ENCODE measurements around the gene SH3BGRL3. TPM values are rescaled to one million over a fixed set of nuclear protein-coding genes. Genes with fewer than 3 reads are reported as not detected.
"Not testable (repeated sequence)": the region's sequence is repeated elsewhere in the genome, so short reads cannot be mapped to it uniquely, and the experiment has no call there.

Gene SH3BGRL3
- total RNA-seq, 2 experiments from 2014 or later = 309 to 316 TPM

DNA sequence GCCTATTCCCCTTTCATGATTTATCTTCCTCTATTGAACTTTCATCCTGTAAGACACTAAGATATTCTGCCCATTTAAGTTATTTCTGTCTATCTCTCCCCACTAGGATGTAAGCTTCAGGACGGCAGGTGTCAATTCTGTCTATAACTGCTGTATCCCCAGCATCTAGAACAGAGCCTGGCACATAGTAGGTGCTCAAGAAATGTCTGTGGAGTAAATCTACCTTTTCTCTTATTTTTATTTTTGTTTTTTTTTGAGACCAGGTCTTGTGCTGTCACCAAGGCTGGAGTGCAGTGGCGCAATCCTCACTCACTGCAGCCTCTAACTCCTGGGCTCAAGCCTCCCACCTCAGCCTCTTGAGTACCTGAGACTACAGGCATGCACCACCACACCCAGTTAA, 43.5 kb downstream of the SH3BGRL3 start:
- no peaks in the 10 kb centered on the region for H3K9me3 Mint-ChIP-seq
- peaks cover 37% of the 10 kb centered on the region for H3K4me1 Mint-ChIP-seq (ENCODE audit: low read depth)
- no peak for ATAC-seq
- DNase-seq = no peak
- no peak overlapping the region for H3K4me3 Mint-ChIP-seq
- TF ChIP-seq, protein P1, sequence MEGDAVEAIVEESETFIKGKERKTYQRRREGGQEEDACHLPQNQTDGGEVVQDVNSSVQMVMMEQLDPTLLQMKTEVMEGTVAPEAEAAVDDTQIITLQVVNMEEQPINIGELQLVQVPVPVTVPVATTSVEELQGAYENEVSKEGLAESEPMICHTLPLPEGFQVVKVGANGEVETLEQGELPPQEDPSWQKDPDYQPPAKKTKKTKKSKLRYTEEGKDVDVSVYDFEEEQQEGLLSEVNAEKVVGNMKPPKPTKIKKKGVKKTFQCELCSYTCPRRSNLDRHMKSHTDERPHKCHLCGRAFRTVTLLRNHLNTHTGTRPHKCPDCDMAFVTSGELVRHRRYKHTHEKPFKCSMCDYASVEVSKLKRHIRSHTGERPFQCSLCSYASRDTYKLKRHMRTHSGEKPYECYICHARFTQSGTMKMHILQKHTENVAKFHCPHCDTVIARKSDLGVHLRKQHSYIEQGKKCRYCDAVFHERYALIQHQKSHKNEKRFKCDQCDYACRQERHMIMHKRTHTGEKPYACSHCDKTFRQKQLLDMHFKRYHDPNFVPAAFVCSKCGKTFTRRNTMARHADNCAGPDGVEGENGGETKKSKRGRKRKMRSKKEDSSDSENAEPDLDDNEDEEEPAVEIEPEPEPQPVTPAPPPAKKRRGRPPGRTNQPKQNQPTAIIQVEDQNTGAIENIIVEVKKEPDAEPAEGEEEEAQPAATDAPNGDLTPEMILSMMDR (IDR thresholded peaks at IDR 0.05) = no peak
- ChIA-PET CTCF (interaction anchor here (1.5 to 15.0 kb wide), 7 partner anchors 15 to 153 kb away, joined by 3 to 282 read pairs (median 37); partner anchors contain the start of genes SH3BGRL3, UBXN11, ZNF593 and ZNF593OS), POLR2A (interaction anchor here (0.7 to 11.3 kb wide), 2 partner anchors 39 to 40 kb away, joined by 3 to 284 read pairs; partner anchors contain the start of gene SH3BGRL3)
- peak overlapping the region; percentile 60 for H3K27ac Mint-ChIP-seq
- peaks cover 45% of the 10 kb centered on the region for H3K36me3 Mint-ChIP-seq (ENCODE audit: low read depth)
- intact Hi-C loops (cut with micrococcal nuclease) = no loop called here
- H3K27me3 Mint-ChIP-seq = no peaks in the 10 kb centered on the region

DNA sequence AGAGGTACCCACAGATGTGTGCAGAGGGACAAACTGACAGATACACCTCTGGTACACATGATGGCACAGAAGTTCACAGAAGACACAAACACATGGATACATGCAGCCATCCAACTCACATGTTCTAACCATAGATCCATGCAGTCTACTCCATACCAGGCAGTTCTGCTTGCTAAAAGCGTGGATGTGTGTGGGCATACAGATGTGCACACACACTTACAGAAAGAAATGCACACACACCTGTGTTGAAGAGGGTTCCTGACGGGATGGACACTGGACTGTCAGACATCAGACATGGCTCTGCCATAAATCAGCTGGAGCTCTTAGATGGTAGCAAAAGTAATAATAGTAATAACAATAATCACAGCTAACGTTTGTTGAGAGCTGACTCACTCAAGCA, 44.7 kb downstream of the SH3BGRL3 start:
- ChIA-PET CTCF (interaction anchor here (1.0 to 15.0 kb wide), 5 partner anchors 36 to 93 kb away, joined by 3 to 282 read pairs (median 4); partner anchors contain the start of genes CEP85 and SH3BGRL3), POLR2A (no interaction called here)
- intact Hi-C loops (cut with micrococcal nuclease) = no loop called here
- H3K4me1 Mint-ChIP-seq (ENCODE audit: low read depth) = peaks cover 35% of the 10 kb centered on the region
- TF ChIP-seq, protein P1 (IDR thresholded peaks at IDR 0.05) = no peak
- H3K36me3 Mint-ChIP-seq (ENCODE audit: low read depth) = peaks cover 34% of the 10 kb centered on the region
- peak overlapping the region; percentile 28 for H3K27ac Mint-ChIP-seq
- no peak for DNase-seq
- no peak for ATAC-seq
- no peaks in the 10 kb centered on the region for H3K27me3 Mint-ChIP-seq
- no peaks in the 10 kb centered on the region for H3K9me3 Mint-ChIP-seq
- no peak overlapping the region for H3K4me3 Mint-ChIP-seq

DNA sequence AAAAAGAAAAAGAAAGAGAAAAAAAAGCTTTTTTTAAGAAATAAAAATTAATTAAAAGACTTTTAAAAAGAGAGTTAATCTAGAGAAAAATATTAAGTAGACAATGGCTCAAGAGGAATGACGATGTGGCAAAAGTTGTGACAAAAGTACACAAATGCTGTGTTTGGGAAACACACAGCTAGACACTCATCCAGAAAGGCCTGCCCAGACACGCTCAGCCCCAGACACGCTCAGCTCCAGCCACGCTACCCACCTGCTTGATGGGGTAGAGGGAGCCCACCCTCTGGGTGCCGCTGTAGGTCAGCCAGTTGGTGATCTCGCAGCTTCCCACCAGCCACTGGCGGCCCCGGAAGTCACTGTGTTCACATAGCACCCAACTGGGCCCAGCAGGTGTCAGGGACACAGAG, 48.1 kb downstream of the SH3BGRL3 start:
- TF ChIP-seq, protein P1 (IDR thresholded peaks at IDR 0.05) = no peak
- no peak overlapping the region for H3K27ac Mint-ChIP-seq
- intact Hi-C loops (cut with micrococcal nuclease) = no loop called here
- POLR2A ChIA-PET = interaction anchor here (0.6 kb wide), 1 partner anchor 1325 kb away, joined by 4 read pairs; no protein-coding TSS in a partner anchor
- peaks cover 6% of the 10 kb centered on the region for H3K4me1 Mint-ChIP-seq (ENCODE audit: low read depth)
- CTCF ChIA-PET = interaction anchor here (1.0 to 15.0 kb wide), 5 partner anchors 34 to 89 kb away, joined by 3 to 282 read pairs (median 4); partner anchors contain the start of gene SH3BGRL3
- H3K4me3 Mint-ChIP-seq = no peak overlapping the region
- H3K36me3 Mint-ChIP-seq (ENCODE audit: low read depth) = peaks cover 8% of the 10 kb centered on the region
- H3K27me3 Mint-ChIP-seq = no peaks in the 10 kb centered on the region
- DNase-seq (peak; percentile 23), ATAC-seq (no peak)
- H3K9me3 Mint-ChIP-seq = no peaks in the 10 kb centered on the region

DNA sequence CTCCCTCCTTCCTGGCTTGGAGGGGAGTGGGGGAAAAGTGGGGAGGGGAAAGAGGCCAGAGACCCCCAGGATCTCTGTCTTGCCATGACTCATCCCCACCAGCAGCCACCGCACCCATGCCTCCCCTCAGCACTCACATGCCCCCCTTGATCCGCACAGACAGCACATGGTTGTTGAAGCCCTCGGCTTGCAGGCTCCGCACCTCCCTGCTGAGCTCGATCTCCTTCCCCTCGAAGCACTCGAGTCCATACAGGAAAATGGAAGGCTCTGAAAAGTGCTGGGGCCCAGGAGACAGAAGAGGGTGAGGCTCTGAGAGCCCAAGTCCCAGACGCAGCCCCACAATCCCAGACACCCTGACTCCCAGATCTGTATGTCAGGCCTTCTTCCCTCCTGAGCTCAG, 48.7 kb downstream of the SH3BGRL3 start:
- peaks cover 2% of the 10 kb centered on the region for H3K36me3 Mint-ChIP-seq (ENCODE audit: low read depth)
- DNase-seq (no peak), ATAC-seq (no peak)
- no peaks in the 10 kb centered on the region for H3K9me3 Mint-ChIP-seq
- CTCF ChIA-PET = interaction anchor here (0.7 to 15.0 kb wide), 4 partner anchors 34 to 88 kb away, joined by 3 to 282 read pairs (median 6); partner anchors contain the start of gene SH3BGRL3
- intact Hi-C loops (cut with micrococcal nuclease) = no loop called here
- POLR2A ChIA-PET = interaction anchor here (1.7 kb wide), 1 partner anchor 53 kb away, joined by 3 read pairs; no protein-coding TSS in a partner anchor
- no peak overlapping the region for H3K4me3 Mint-ChIP-seq
- no peak overlapping the region for H3K27ac Mint-ChIP-seq
- H3K4me1 Mint-ChIP-seq (ENCODE audit: low read depth) = peaks cover 2% of the 10 kb centered on the region
- TF ChIP-seq, protein P1 (IDR thresholded peaks at IDR 0.05) = no peak
- no peaks in the 10 kb centered on the region for H3K27me3 Mint-ChIP-seq

DNA sequence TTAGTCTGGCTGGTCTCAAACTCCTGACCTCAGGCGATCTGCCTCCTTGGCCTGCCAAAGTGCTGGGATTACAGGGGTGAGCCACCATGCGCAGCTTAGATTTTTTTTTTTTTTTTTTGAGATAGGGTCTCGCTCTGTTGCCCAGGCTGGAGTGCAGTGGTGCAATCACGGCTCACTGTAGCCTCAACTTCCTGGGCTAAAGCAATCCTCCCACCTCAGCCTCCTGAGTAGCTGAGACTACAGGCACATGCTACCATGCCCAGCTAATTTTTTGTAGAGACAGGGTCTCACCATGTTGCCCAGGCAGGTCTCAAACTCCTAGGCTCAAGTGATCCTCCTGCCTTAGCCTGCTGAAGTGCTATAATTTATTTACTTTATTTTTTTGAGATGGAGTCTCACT, 49.5 kb downstream of the SH3BGRL3 start:
- intact Hi-C loops (cut with micrococcal nuclease); H3K27ac Mint-ChIP-seq; H3K36me3 Mint-ChIP-seq (ENCODE audit: low read depth); DNase-seq; H3K4me3 Mint-ChIP-seq; H3K27me3 Mint-ChIP-seq; H3K4me1 Mint-ChIP-seq (ENCODE audit: low read depth); ATAC-seq; H3K9me3 Mint-ChIP-seq: not testable (repeated sequence)
- ChIA-PET CTCF (interaction anchor here (1.0 to 1.6 kb wide), 5 partner anchors 8 to 97 kb away, joined by 3 to 8 read pairs (median 4); partner anchors contain the start of gene SH3BGRL3), POLR2A (interaction anchor here (1.7 kb wide), 1 partner anchor 54 kb away, joined by 3 read pairs; no protein-coding TSS in a partner anchor)
